ENCODE results near the gene TMEM143.

- TF ChIP-seq CTCF (IDR thresholded peaks at IDR 0.05; ENCODE audit: low read depth, low read length, poor library complexity, severe bottlenecking) (no peak), EZH2phosphoT487 (IDR thresholded peaks at IDR 0.05; ENCODE audit: borderline replicate concordance, low read length) (no peak)
These were observed 18.5 kb upstream of the TMEM143 start for GRCh38 chr19:48382286-48382685.
